ENCODE results near the gene KIF5B.
"Not testable (repeated sequence)": the region's sequence is repeated elsewhere in the genome, so short reads cannot be mapped to it uniquely, and the experiment has no call there.

The KIF5B gene

GRCh38 chr10:32007026-32007425, 49.2 kb downstream of the KIF5B start:
- no peak for DNase-seq (ENCODE audit: low read depth)

GRCh38 chr10:32005050-32005449, 51.2 kb downstream of the KIF5B start:
- DNase-seq (ENCODE audit: low read depth) = peak; percentile 4

- DNase-seq (ENCODE audit: low read depth) = no peak
These were observed 52.0 kb downstream of the KIF5B start for GRCh38 chr10:32004161-32004591.

DNA sequence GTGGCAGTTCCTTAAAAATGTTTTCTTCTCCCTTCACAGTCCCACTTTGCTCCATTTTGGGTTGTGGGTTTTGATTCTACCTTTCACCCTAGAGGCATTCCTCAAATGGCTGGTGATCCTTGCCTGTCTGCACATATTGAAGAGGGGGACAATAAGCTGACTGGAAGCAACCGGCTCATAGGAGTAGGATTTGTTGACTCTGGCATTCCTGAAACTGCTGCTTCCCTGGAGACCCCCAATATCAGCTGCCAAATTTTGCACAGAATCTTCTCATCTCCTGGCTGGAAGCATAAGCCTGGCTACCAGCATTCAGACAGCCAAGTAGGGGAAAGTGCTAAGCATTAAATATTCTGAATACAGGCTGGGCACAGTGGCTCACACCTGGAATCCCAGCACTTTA, 53.7 kb downstream of the KIF5B start:
- no peak for DNase-seq (ENCODE audit: low read depth)

DNA sequence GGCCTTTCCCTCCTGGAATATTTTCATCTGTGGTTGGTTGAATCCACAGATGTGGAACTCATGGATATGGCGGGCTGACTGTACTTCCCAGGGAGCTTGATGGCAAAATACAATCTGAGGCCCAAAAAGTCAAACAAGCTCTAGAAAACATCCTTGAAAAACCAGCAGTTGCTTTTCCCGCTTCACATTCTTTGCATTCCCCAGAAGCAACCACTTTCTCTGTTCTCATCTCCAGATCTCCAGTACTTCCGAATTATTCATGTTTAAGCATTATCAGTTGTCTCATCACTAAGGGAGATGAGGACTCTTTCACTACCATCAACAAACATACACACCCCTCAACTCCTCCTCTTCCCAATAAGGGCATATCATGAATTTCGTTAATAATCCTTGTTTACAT, 55.3 kb downstream of the KIF5B start:
- DNase-seq (ENCODE audit: low read depth) = no peak

- DNase-seq (ENCODE audit: low read depth) = no peak
These were observed 56.4 kb downstream of the KIF5B start for GRCh38 chr10:31999836-32000235.

- no peak for DNase-seq (ENCODE audit: low read depth)
These were observed 57.1 kb downstream of the KIF5B start for GRCh38 chr10:31999070-31999660.

DNA sequence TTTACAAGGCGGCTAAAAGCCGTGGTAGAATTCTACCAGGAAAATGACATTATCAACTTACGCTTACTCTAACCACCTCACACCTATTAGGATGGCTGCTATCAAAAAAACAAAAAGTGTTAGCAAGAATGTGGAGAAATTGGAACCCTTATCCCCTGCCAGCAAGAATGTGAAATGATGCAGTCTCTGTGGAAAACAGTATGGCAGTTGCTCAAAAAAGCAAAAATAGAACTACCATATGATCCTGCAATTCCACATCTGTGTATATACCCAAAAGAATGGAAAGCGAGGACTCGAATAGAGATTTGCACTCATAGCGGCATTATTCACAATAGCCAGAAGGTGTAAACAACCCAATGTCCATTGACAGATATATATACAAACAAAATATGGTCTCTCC, 61.3 kb downstream of the KIF5B start:
- no peak for DNase-seq (ENCODE audit: low read depth)

GRCh38 chr10:31990937-31991336, 65.3 kb downstream of the KIF5B start:
- DNase-seq (ENCODE audit: low read depth) = no peak

GRCh38 chr10:31987786-31988185, 68.4 kb downstream of the KIF5B start:
- not testable (repeated sequence) for DNase-seq (ENCODE audit: low read depth)

- DNase-seq (ENCODE audit: low read depth) = no peak
These were observed 74.1 kb downstream of the KIF5B start for GRCh38 chr10:31982111-31982510.

GRCh38 chr10:31980471-31980870, 75.8 kb downstream of the KIF5B start:
- no peak for DNase-seq (ENCODE audit: low read depth)

GRCh38 chr10:31979071-31979470, 77.2 kb downstream of the KIF5B start:
- not testable (repeated sequence) for DNase-seq (ENCODE audit: low read depth)

DNA sequence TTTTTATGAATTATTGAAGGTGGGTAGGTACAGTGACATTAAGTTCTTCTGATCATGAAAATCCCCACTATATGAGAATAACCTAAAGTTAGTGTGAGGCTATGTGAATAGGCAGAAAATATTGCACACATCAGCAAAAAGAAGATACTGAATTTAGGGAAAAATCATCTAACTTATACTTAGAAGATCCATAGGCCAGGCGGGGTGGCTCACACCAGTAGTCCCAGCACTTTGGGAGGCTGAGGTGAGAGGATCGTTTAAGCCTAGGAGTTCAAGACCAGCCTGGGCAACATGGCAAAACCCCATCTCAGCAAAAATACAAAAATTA, 78.1 kb downstream of the KIF5B start:
- no peak for DNase-seq (ENCODE audit: low read depth)

DNA sequence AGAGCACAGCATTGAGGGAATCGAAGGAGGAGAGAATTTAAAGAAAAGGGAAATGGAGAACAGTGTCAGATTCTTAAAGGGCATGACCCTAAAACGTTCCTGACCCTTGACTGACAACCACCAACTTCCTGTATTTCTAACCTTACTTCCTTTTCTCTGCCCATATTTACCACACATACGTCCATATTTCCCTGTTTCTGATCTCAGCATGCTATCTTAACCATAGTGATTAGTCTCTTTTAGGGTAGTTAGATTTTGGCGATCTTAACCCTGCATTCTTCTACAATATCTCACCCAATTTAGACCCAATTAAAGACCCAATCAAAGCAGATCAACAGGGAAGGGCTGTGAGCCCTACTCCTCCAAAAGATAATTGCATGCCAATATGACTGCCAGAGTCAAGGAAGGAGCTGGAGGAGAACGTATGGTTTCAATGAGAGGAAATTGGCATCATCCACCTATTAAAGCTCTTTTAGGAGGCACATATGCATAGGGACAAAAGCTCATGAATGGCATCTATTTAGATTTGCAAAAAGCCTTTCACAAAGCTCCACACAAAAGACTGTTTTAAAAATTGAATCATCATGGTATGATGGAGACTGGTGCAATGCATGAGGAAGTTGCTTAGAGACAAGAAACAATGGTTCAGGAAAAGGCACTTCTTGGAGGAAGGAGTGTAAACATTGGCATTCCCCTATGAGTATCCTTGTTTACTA, 78.6 kb downstream of the KIF5B start:
- DNase-seq (ENCODE audit: low read depth) = no peak

- DNase-seq (ENCODE audit: low read depth) = no peak
These were observed 81.0 kb downstream of the KIF5B start for GRCh38 chr10:31975157-31975765.

GRCh38 chr10:31974434-31975124, 81.6 kb downstream of the KIF5B start:
- no peak for DNase-seq (ENCODE audit: low read depth)

GRCh38 chr10:31972519-31973041, 83.6 kb downstream of the KIF5B start:
- DNase-seq (ENCODE audit: low read depth) = no peak

DNA sequence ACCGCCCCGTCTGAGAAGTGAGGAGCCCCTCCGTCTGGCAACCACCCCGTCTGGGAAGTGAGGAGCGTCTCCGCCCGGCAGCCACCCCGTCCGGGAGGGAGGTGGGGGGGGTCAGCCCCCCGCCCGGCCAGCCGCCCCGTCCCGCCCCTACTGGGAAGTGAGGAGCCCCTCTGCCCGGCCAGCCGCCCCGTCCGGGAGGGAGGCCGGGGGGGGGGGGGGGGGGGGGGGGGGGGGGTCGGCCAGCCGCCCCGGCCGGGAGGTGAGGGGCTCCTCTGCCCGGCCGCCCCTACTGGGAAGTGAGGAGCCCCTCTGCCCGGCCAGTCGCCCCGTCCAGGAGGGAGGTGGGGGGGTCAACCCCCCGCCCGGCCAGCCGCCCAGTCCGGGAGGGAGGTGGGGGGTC, 86.4 kb downstream of the KIF5B start:
- DNase-seq (ENCODE audit: low read depth) = not testable (repeated sequence)

DNA sequence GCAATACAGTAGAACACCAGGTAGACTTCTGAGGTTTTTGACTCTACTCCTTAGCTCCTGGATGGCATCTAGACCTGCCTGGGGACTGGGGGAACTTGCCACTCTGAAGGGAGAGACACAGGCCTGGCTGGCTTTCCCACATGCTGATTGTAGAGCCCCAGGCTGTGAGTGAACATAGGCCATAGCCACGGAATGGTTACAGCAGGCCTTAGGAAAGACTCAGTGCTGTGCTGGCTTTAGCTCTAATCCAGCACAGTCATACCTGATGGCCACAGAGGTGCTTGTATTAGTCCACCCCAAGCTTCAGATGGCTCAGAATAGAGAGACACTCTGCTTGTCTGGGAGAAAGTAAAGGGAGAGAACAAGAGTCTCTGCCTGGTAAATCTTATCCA, 92.6 kb downstream of the KIF5B start:
- no peak for DNase-seq (ENCODE audit: low read depth)

GRCh38 chr10:31962826-31963588, 93.2 kb downstream of the KIF5B start:
- DNase-seq (ENCODE audit: low read depth) = no peak

Data from stimulated activated CD8-positive, alpha-beta memory T cell treated with anti-CD3 and anti-CD28 coated beads, Interleukin-4, amount 100 ng/mL, for 24 hours (primary cell).